ENCODE measurements around the gene KIF3C. TPM values are rescaled to one million over a fixed set of nuclear protein-coding genes. Genes with fewer than 3 reads are reported as not detected.

Gene KIF3C
- total RNA-seq, 4 donors from 2014 or later: 9.9 to 13.8 (median 11.7) TPM

DNA sequence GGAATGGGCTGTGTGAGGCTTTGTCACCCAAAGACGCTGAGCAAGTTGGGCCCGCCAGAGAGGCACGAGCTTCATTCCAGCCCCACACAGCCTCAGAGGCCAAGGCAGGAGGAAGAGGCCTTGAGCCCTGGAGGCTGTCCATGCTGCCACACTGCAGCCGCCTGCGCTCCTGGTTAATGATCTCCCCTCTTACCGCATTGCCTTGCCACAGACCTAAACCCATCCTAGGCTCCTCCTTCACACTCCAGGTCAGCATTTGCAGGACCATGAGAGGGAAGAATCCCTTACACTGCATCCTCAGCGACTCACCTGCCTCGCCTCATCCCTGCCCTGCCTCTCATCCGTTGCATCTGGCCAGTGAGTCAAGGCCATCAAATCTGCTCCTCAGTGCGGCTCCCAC lies 24.6 kb downstream of the KIF3C start:
- no peak for DNase-seq
- WGBS, 2 donors: 91 to 94% methylated on average over 7 to 10 of the region's 10 CpGs
- no peaks in the 10 kb centered on the region for H3K36me3 ChIP-seq
- TF ChIP-seq POLR2A (IDR thresholded peaks at IDR 0.05) (no peak), CTCF (IDR thresholded peaks at IDR 0.05) (no peak)
- H3K27ac ChIP-seq: no peak overlapping the region
- H3K27me3 ChIP-seq: no peaks in the 10 kb centered on the region
- intact Hi-C loops (cut with DNase I): no loop called here
- H3K4me1 ChIP-seq: peaks cover 0 to 18% of the 10 kb centered on the region in 2 donors
- no peaks in the 10 kb centered on the region for H3K9me3 ChIP-seq
- no peak overlapping the region for H3K4me3 ChIP-seq (replicated peaks in 1 of 3)

- no peaks in the 10 kb centered on the region for H3K9me3 ChIP-seq
- H3K4me3 ChIP-seq (replicated peaks in 1 of 3): no peak overlapping the region
- TF ChIP-seq POLR2A (IDR thresholded peaks at IDR 0.05): no peak
- no peak for TF ChIP-seq CTCF (IDR thresholded peaks at IDR 0.05)
- no peaks in the 10 kb centered on the region for H3K36me3 ChIP-seq
- WGBS, 2 donors: 94% methylated on average over 5 to 6 of the region's 7 CpGs
- H3K27ac ChIP-seq: no peak overlapping the region
- intact Hi-C loops (cut with DNase I): no loop called here
- H3K4me1 ChIP-seq: peaks cover 0 to 10% of the 10 kb centered on the region in 2 donors
- no peaks in the 10 kb centered on the region for H3K27me3 ChIP-seq
- DNase-seq: no peak
These were observed 26.3 kb downstream of the KIF3C start for GRCh38 chr2:25955869-25956535.

GRCh38 chr2:25955036-25955435 lies 27.3 kb downstream of the KIF3C start:
- WGBS, 2 donors: 76 to 84% methylated on average over 6 of the region's 7 CpGs
- intact Hi-C loops (cut with DNase I): no loop called here

DNA sequence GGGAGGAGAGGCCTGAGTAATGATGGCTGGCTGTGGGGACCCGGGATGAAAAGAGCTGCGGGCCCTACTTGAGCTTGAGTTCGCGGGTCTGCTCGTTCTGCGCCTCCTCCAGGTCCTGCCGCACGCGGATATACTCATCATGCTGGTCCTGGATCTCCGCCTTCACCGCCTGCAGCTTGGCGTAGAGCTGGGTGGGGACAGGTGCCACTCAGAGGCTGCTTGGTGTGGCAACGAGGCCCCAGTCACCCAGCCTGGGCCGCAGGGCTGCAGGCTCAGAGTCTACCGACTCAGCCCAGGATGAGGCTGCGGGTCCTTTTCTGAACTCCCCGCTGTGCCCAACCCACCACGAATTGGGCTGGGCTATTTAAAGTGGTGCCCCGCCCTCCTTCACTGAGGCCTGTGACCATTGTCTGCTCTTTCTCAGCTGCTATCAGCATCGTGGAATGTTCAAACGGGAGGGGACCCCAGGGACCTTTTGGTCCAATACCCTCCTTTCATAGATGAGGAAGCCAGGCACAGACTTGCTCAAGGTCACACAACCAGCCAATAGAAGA lies 28.0 kb downstream of the KIF3C start:
- intact Hi-C loops (cut with DNase I): loop anchor here (5.0 kb wide), 1 partner anchor 188 kb away; no protein-coding TSS in a partner anchor
- Histone ChIP-seq H3K4me1 (peaks cover 0 to 10% of the 10 kb centered on the region in 2 donors), H3K4me3 (replicated peaks in 1 of 3) (no peak overlapping the region), H3K27ac (no peak overlapping the region), H3K9me3 (no peaks in the 10 kb centered on the region), H3K36me3 (no peaks in the 10 kb centered on the region), H3K27me3 (no peaks in the 10 kb centered on the region)
- WGBS, 2 donors: 85% methylated on average over 18 to 19 of the region's 21 CpGs
- TF ChIP-seq CTCF (IDR thresholded peaks at IDR 0.05) (no peak), POLR2A (IDR thresholded peaks at IDR 0.05) (no peak)
- no peak for DNase-seq

More at GRCh38 chr2:25955036-25955435, 27.3 kb downstream of the KIF3C start:
- H3K27ac ChIP-seq: no peak overlapping the region
- no peak for DNase-seq
- no peaks in the 10 kb centered on the region for H3K9me3 ChIP-seq
- H3K4me3 ChIP-seq (replicated peaks in 1 of 3): no peak overlapping the region
- H3K4me1 ChIP-seq: peaks cover 0 to 10% of the 10 kb centered on the region in 2 donors
- H3K27me3 ChIP-seq: no peaks in the 10 kb centered on the region
- no peaks in the 10 kb centered on the region for H3K36me3 ChIP-seq
- no peak for TF ChIP-seq CTCF (IDR thresholded peaks at IDR 0.05)
- TF ChIP-seq POLR2A (IDR thresholded peaks at IDR 0.05): no peak

DNA sequence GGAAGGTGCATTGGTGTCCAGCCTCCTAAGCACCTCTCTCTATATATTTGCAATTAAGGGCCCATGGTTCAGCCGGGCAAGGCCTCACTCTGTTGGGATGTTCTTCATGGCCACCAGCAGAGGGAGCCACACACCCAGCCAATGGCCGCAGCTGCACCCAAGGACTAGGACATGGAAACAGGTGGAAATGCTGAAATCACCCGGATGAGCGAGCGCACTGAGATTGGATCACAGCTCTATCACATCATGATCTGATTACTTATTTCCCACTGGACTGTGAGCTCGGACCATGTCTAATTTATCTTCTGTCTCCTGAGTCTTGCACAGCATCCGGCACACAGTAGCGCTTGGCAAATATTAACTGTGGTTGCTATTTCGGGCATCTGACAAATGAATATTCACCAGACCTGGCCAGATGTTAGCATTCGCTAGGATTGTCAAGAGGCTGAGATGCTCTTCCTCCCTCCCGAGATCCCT lies 31.2 kb downstream of the KIF3C start:
- Histone ChIP-seq H3K4me1 (peaks cover 0 to 5% of the 10 kb centered on the region in 2 donors), H3K36me3 (no peaks in the 10 kb centered on the region), H3K27me3 (no peaks in the 10 kb centered on the region), H3K4me3 (replicated peaks in 1 of 3) (no peak overlapping the region), H3K27ac (no peak overlapping the region), H3K9me3 (no peaks in the 10 kb centered on the region)
- TF ChIP-seq CTCF (IDR thresholded peaks at IDR 0.05) (peak; percentile 63 to 97 (median 92)), POLR2A (IDR thresholded peaks at IDR 0.05) (no peak)
- intact Hi-C loops (cut with DNase I): loop anchor here (5.0 kb wide), 1 partner anchor 191 kb away; no protein-coding TSS in a partner anchor
- 35 to 44% methylated on average over 11 of the region's 11 CpGs for WGBS, 2 donors
- peak; percentile 71 to 72 for DNase-seq

All from thyroid gland (tissue), 4 donors.